K562 (cell line): ENCODE data around the gene CARD14. TPM values are rescaled to one million over a fixed set of nuclear protein-coding genes. Genes with fewer than 3 reads are reported as not detected.
A peak's percentile ranks its signal among the peaks of the same experiment; 100 is the strongest.

Experiments
- ARID2 ChIP-seq: fragments of 450-650 bp; IDR thresholded peaks from 2 replicates; pipeline ENCODE4 v1.6.1; 2017; ENCODE audit warnings: antibody characterized with exemption, mild to moderate bottlenecking
- CBFA2T3 ChIP-seq: fragments of 450-650 bp; IDR thresholded peaks from 2 replicates; pipeline ENCODE4 v1.6.1; 2017
- E2F1 ChIP-seq: sonication (generic); formaldehyde crosslinking; IDR thresholded peaks from 2 replicates; pipeline ENCODE4 v1.8.1; 2023; ENCODE audit warnings: mild to moderate bottlenecking, missing genetic modification reagents, moderate library complexity
- GTF2F1 ChIP-seq: IDR thresholded peaks from 2 replicates; pipeline ENCODE4 v1.6.1; 2011; ENCODE audit warnings: low read depth, low read length, improper control_type of control experiment
- IRF2 ChIP-seq: sonication (generic); formaldehyde crosslinking; IDR thresholded peaks from 2 replicates; pipeline ENCODE4 v1.8.1; 2022; ENCODE audit warnings: mild to moderate bottlenecking, missing genetic modification reagents
- KAT7 ChIP-seq: sonication (generic); formaldehyde crosslinking; IDR thresholded peaks from 2 replicates; pipeline ENCODE4 v1.8.0; 2022; ENCODE audit warnings: missing genetic modification reagents, mild to moderate bottlenecking, borderline replicate concordance
- KDM1A ChIP-seq, 2 experiments: fragments of 450-650 bp; IDR thresholded peaks; 2 replicates each; pipeline ENCODE4 v1.6.1; 2016; ENCODE audit warnings: mild to moderate bottlenecking in 2 of 2
- KDM2B ChIP-seq: fragments of 250-450 bp; sonication (Bioruptor Pico); IDR thresholded peaks from 2 replicates; pipeline ENCODE4 v1.8.0; 2021; ENCODE audit warnings: mild to moderate bottlenecking, moderate library complexity
- KHSRP ChIP-seq: fragments of 450-650 bp; IDR thresholded peaks from 2 replicates; pipeline ENCODE4 v1.6.1; 2017
- KLF10 ChIP-seq: fragments of 250-450 bp; sonication (Bioruptor Pico); IDR thresholded peaks from 2 replicates; pipeline ENCODE4 v1.6.1; 2021; ENCODE audit warnings: matching md5 sums
- LARP7 ChIP-seq: fragments of 450-650 bp; IDR thresholded peaks from 2 replicates; pipeline ENCODE4 v1.6.1; 2016
- MAZ ChIP-seq, 2 experiments: fragments of 450-650 bp in 1 of 2; sonication (generic) in 1 of 2; formaldehyde crosslinking; IDR thresholded peaks in 1 of 2; conservative IDR thresholded peaks in 1 of 2; 2 replicates each; pipeline versions ENCODE4 v1.4.0 to v1.5.0; 2020; ENCODE audit warnings: mild to moderate bottlenecking in 1 of 2, missing genetic modification reagents in 1 of 2
- MEF2D ChIP-seq: conservative IDR thresholded peaks from 2 replicates; pipeline ENCODE4 v1.6.1; 2016; ENCODE audit warnings: low read depth, missing genetic modification characterization, missing compliant biosample characterization
- NFE2 ChIP-seq: IDR thresholded peaks from 2 replicates; pipeline ENCODE4 v1.6.1; 2014; ENCODE audit warnings: antibody characterized with exemption, low read depth
- NR1H2 ChIP-seq: sonication (generic); formaldehyde crosslinking; IDR thresholded peaks from 2 replicates; pipeline ENCODE4 v1.4.0; 2020; ENCODE audit warnings: mild to moderate bottlenecking, missing genetic modification reagents
- NRF1 ChIP-seq, 2 experiments: fragments of 450-650 bp; IDR thresholded peaks in 1 of 2; conservative IDR thresholded peaks in 1 of 2; 2 replicates each; pipeline ENCODE4 v1.6.1; 2014; ENCODE audit warnings: mild to moderate bottlenecking in 2 of 2
- SNRNP70 ChIP-seq: fragments of 200-400 bp; formaldehyde crosslinking; optimal IDR thresholded peaks from 2 replicates; pipeline ENCODE3; 2017; ENCODE audit warnings: low read depth, low read length
- TAF9B ChIP-seq: fragments of 450-650 bp; IDR thresholded peaks from 2 replicates; pipeline ENCODE4 v1.6.1; 2018; ENCODE audit warnings: mild to moderate bottlenecking; ENCODE audit not compliant: partially characterized antibody
- TCF7 ChIP-seq: sonication (generic); IDR thresholded peaks from 2 replicates; pipeline ENCODE4 v1.6.1; 2016; ENCODE audit warnings: antibody characterized with exemption, borderline replicate concordance
- TRIM28 ChIP-seq: fragments of 450-650 bp; IDR thresholded peaks from 2 replicates; pipeline ENCODE4 v1.6.1; 2017
- ZBED1 ChIP-seq: IDR thresholded peaks from 2 replicates; pipeline ENCODE4 v1.6.1; 2014
- ZNF583 ChIP-seq: fragments of 250-450 bp; sonication (Bioruptor Pico); IDR thresholded peaks from 2 replicates; pipeline ENCODE4 v1.4.0; 2020
- ZNF586 ChIP-seq: fragments of 450-650 bp; formaldehyde crosslinking; conservative IDR thresholded peaks from 2 replicates; pipeline ENCODE4 v1.4.0; 2020; ENCODE audit warnings: mild to moderate bottlenecking, moderate library complexity
- polyA plus RNA-seq, 8 experiments: library from polyadenylated mRNA; depleted of rRNA in 4 of 8; stranded (reverse) in 5 of 8; unstranded in 3 of 8; fragments of >200 nt; fragmentation: Nextera tagmentation in 2 of 8; fragmentation: Illumina TruSeq in 1 of 8; extraction: Ambion mirVana in 2 of 8; extraction: Trizol in 1 of 8; gene quantifications; 2 replicates each; pipeline versions ENCODE4 v1.2.1 to v1.2.3, GENCODE V29; 2011 to 2014; ENCODE audit warnings: inconsistent platforms in 1 of 8, missing spikeins in 1 of 8
- total RNA-seq, 7 experiments: library from RNA; depleted of rRNA in 6 of 7; stranded (reverse); fragments of >200 nt in 6 of 7; fragmentation: Illumina TruSeq in 2 of 7; extraction: Trizol in 2 of 7; gene quantifications; 2 replicates each; pipeline versions ENCODE4 v1.2.1 to v1.2.3, GENCODE V29; 2011 to 2021; ENCODE audit warnings: low replicate concordance in 1 of 7
- TF ChIP-seq, protein P1 (sequence below), 2 experiments: fragments of 150-350 bp in 1 of 2; IDR thresholded peaks; 2 replicates each; pipeline ENCODE4 v1.6.1; 2012 to 2016; ENCODE audit warnings: low read depth in 2 of 2, low read length in 2 of 2, mild to moderate bottlenecking in 1 of 2, moderate library complexity in 1 of 2
- TF ChIP-seq, protein P2 (sequence below), 2 experiments: fragments of 200-800 bp in 1 of 2; sonication (Bioruptor generic) in 1 of 2; sonication (generic) in 1 of 2; formaldehyde crosslinking in 1 of 2; IDR thresholded peaks in 1 of 2; conservative IDR thresholded peaks in 1 of 2; 2 replicates each; pipeline versions ENCODE4 v1.5.0 to v1.6.1; 2016 to 2020; ENCODE audit warnings: missing compliant biosample characterization in 1 of 2, missing genetic modification characterization in 1 of 2, missing genetic modification reagents in 1 of 2

CARD14 gene
- total and polyA plus RNA-seq, 9 of the 15 experiments (the other 6 are each of a cell fraction or from before 2014, with no cell fraction given), result not detected

DNA sequence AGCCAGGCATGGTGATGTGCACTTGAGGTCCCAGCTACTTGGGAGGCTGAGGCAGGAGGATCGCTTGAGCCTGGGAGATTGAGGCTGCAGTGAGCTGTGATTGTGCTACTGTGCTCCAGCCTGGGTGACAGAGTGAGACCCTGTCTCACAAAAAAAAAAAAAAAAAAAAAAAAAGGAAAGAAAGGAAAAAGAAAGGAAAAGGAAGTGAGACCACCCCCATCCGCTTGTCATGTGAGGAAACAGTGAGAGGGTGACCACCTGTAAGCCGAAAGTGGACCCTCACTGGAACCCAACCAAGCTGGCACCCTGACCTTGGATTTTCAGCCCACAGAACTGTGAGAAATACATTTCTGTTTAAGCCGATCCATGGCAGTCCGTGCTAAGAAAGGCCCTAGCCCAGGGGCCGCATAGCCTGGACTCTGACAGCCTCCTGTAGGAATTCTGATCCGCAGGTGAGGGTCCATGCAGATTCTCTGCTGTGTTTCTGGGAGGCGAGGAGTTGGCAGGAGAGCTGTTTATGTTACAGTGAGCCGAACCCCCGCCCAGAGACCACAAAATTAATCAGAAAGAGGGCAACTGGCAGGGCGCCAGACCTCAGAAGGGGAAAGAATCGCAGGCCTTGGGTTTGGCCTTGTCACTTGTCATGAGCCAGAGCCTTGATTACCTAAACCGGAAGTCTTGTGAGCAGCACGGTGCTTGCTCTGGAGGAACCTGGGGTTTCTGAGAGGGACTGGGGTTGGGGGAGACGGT is 49.4 kb downstream of the CARD14 start (continued):
- TF ChIP-seq TCF7 (no peak), NRF1 (conservative IDR thresholded peaks at IDR 0.05 in 1 of 2, IDR thresholded peaks at IDR 0.05 in 1 of 2) (peak in 1 of 2 experiments; percentile 19; a peak in 2 of 4 replicates), TAF9B (no peak), NFE2 (peak; percentile 9; the same call in 1 of the 2 replicates), LARP7 (no peak), SNRNP70 (no peak), KHSRP (no peak), KDM2B (CRISPR knock-in tag) (no peak), KDM1A (IDR thresholded peaks at IDR 0.05) (peak; percentile 93), ZNF583 (CRISPR knock-in tag) (no peak), KAT7 (CRISPR knock-in tag) (no peak), MEF2D (tag) (no peak), MAZ (CRISPR knock-in tag; conservative IDR thresholded peaks at IDR 0.05 in 1 of 2, IDR thresholded peaks at IDR 0.05 in 1 of 2) (no peak), CBFA2T3 (peak; percentile 50), GTF2F1 (no peak), NR1H2 (CRISPR knock-in tag) (no peak), ZBED1 (0 out of 2 replicates have a peak, but pooled peaks have one; percentile 28), TRIM28 (no peak), E2F1 (CRISPR knock-in tag) (no peak), ZNF586 (CRISPR knock-in tag) (no peak), KLF10 (CRISPR knock-in tag) (no peak), ARID2 (no peak), IRF2 (CRISPR knock-in tag) (no peak)
- TF ChIP-seq, protein P1, sequence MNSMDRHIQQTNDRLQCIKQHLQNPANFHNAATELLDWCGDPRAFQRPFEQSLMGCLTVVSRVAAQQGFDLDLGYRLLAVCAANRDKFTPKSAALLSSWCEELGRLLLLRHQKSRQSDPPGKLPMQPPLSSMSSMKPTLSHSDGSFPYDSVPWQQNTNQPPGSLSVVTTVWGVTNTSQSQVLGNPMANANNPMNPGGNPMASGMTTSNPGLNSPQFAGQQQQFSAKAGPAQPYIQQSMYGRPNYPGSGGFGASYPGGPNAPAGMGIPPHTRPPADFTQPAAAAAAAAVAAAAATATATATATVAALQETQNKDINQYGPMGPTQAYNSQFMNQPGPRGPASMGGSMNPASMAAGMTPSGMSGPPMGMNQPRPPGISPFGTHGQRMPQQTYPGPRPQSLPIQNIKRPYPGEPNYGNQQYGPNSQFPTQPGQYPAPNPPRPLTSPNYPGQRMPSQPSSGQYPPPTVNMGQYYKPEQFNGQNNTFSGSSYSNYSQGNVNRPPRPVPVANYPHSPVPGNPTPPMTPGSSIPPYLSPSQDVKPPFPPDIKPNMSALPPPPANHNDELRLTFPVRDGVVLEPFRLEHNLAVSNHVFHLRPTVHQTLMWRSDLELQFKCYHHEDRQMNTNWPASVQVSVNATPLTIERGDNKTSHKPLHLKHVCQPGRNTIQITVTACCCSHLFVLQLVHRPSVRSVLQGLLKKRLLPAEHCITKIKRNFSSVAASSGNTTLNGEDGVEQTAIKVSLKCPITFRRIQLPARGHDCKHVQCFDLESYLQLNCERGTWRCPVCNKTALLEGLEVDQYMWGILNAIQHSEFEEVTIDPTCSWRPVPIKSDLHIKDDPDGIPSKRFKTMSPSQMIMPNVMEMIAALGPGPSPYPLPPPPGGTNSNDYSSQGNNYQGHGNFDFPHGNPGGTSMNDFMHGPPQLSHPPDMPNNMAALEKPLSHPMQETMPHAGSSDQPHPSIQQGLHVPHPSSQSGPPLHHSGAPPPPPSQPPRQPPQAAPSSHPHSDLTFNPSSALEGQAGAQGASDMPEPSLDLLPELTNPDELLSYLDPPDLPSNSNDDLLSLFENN (IDR thresholded peaks at IDR 0.05; ENCODE audit: low read depth in 2 of 2, low read length in 2 of 2), result no peak
- TF ChIP-seq, protein P2, sequence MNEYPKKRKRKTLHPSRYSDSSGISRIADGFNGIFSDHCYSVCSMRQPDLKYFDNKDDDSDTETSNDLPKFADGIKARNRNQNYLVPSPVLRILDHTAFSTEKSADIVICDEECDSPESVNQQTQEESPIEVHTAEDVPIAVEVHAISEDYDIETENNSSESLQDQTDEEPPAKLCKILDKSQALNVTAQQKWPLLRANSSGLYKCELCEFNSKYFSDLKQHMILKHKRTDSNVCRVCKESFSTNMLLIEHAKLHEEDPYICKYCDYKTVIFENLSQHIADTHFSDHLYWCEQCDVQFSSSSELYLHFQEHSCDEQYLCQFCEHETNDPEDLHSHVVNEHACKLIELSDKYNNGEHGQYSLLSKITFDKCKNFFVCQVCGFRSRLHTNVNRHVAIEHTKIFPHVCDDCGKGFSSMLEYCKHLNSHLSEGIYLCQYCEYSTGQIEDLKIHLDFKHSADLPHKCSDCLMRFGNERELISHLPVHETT (CRISPR knock-in tag; conservative IDR thresholded peaks at IDR 0.05 in 1 of 2, IDR thresholded peaks at IDR 0.05 in 1 of 2), result no peak
